Kidney glomerular epithelial cell (primary cell): Measurements from ENCODE around the gene ZSCAN10.

ENCODE experiments used
- DNase-seq: peaks from one replicate; lab custom pipeline; 2025; lab: John Stamatoyannopoulos, UW

Gene ZSCAN10

DNA sequence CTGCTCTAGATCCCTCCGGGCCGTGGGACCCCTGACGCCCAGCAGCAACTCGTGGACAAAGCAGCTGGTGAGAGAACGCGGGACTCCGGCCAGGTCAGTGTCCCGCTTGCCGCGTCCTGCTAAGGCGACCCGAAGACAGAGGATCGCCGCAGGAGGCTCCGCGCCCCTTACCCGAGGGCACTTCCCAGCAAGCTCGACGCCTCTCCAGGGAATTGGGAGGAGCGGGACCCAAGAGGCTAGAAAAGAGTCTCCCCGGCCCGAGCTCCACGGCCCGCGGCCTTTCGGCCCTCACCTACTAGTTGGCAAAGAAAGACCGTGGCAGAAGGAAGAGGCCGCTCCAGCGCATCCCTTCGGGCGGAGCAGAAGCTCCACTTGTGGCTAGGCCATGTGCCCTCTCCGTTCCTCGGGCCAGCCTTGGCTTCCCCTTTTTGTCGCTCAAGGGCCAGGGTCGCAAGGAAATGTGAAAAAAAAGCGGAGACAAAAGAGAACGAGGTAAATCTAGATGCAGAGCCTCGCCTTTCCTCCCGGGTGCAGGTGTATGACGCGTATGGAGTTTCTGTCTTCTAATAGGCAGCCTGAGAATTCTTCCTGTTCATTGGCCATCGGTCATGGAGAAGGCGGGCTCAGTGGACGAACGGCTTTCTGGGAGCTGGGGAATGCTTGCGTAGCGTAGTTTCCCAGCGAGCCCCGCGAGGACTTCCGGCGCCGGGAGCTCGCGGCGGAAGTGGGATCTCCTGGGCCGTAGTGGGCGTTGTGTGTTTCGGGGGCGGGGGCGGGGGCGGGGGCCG lies 35.4 kb upstream of the ZSCAN10 start, which contains the start of gene ZNF213:
TSS of gene ZNF213 (plus strand) at position 692 of the 788 bp plus-strand sequence. CDS start 2,252 bp downstream, outside the sequence.
- peak; percentile 98 for DNase-seq

DNA sequence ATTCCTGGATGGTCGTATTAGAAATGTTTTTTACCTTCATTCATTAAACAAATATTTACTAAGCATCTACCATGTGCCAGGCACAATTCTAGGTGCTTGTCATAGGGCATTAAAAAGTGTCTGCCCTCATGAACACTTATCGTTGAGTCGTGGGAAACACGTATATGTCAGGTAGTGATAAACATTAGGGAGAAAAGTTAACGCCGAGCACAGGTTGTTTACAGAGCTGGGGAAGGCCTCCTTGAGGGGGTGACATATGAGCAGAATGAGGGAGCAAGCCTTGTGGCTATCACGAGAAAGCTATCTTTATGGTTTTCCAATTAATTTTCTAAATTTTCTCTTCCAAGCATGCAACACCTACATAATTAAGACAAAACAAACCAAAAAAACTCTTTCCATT lies 34.8 kb upstream of the ZSCAN10 start:
- no peak for DNase-seq

DNA sequence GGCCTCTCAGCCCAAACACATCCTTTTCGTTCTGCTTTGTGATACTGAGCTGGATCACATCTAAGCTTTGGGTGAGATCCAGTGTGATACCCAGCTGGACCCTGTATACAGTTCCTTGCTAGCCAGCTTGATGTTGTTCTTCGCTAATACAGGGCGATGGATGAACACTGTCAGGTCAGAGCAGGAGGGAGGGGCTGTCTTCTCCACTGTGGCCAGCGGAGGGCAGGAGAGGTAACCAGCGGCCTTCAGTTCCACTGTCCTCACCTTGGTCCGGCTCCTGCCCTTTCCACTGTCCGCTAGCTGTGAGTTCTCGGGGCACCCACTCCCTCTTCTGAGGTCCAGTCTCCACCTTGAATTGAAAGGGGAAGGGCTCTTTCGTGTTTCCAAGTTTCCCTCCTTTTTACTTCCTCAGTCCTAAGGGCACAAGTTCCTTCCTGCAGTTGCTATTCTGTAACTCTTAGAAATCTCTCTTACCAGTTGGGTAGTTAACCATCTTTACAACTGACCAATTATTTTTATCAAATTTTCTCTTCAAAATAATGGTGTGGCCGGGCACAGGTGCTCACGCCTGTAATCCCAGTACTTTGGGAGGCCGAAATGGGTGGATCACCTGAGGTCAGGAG lies 32.8 kb upstream of the ZSCAN10 start:
- peak; percentile 16 for DNase-seq

DNA sequence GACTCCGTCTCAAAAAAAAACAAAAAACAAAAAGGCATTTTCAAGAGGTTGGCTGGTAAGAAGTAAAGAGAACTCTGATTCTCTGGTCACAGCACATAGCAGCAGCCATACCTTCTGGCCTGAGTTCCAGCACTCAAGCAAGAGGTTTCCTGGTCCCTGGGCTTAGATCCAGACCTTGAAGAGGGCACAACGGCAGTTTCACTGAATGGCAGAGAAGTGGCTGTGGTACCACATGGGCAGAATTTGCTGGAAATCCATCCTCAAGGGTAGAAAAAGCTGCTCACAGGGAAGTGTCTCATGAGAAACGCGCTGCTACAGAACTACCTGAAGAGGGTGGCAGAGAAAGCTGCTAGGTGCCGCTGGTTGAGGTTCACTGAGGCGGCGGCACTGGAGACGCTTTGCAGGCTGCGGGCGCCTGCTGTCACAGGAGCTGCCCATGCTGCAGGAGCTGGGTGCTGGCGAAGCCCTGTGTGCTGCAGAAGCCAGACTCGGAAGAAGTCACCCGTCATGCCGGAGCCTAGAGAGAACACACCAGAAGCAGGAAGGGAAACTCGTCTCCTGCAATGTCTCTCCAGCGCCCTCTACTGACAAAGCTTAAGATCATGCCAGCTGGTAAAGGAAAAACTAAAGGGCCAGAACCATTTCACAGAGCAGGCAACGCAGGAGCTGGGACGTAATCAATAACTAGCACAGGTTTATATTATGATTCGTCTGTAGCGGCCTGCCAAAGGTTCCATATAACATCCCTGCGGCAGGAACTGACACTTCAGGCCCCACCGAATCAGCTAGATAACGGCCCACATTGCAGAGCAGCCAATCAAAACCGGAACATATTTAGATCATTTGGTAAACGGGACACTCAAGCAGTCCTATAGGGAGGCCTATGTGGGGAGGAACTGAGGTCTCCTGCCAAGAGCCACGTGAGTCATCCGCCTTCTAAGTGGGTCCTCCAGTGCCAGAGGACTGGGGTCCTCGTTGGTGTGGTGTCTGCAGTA lies 30.3 kb upstream of the ZSCAN10 start:
- peak; percentile 79 for DNase-seq

DNA sequence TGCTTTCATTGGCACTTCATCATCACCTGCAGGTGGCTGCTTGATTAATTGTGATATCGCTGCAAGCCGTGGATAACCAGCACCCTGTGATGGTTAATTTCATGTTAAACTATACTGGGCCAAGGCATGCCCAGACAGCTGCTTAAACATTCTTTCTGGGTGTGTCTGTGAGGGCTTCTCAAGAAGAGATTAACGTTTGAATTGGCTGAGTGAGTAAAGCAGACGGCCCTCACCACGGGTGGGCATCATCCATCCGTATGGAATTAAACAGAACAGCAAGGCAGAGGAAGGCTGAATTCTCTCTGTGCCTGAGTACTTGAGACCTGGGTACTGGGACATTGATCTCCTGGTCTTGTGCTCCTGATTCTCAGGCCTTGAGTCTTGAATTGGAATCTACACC lies 28.7 kb upstream of the ZSCAN10 start:
- DNase-seq: no peak

DNA sequence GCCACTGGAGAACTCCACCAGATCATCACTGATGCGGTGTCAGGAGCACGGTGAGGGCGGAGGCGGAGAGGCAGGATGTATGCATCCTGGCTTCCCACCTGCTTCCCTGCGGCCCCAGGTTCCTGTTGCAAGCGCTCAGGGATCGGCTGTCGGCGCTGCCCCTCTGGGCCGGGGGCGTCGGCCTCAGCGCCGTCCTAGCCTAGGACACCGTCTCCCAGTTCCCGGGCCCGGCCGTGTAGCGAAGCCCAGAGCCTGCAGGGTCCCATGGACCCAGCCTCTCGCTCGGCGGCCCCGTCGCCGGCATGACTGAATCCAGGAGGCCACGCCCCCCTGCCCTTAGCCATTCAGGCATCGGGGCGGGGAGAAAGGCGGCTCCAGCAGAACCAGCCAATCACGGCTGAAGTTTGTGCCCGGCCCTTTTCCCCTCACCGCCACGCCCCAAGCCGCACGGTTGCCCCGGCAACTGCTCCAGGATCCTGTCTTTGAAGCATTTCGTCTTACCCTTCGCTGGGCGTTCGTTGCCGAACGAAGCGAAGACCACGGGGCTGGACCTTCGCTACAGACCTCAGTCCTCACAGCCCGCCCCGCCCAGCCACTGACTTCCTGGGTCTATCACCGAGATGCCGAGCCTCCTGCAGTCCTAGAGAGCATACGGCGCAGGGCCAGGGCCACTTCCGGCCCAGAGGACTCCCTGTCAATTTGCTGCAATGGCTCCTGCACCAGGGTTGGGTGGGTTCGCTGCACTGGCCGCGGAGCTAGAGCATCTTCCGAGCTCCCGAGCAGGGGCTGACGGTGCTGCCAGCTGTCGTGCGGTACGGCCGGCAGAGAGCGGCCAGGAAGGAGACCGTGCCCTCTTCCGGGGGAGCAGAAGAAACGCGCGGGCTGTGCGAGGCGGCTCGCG lies 25.1 kb upstream of the ZSCAN10 start:
- DNase-seq: peak; percentile 95

DNA sequence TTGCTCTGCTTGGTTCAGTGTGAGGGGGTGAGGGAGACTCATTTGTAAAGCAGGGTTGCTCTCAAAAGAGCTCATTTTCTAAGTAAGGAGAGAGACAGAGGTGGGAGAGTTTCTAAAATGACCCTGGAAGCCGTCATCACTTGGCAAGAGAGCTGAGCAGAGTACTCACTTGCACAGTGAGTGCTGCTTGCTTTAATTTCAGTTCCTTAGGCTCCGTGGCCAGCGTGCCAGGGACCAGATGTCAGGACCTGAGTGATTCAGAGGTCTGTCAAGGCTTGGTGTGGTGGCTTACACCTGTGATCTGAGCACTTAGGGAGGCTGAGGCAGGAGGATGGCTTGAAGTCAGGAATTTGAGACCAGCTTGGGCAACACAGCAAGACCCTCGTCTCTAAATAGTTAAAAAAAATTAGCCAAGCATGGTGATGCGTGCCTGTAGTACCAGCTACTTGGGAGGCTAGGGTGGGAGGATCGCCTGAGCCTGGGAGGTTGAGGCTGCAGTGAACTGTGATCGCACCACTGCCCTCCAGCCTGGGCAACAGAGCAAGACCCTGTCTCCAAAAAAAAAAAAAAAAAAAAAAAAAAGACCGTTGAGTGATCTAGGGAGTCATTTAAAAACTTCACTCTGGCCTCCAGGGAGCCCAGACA lies 24.0 kb upstream of the ZSCAN10 start:
- no peak for DNase-seq

DNA sequence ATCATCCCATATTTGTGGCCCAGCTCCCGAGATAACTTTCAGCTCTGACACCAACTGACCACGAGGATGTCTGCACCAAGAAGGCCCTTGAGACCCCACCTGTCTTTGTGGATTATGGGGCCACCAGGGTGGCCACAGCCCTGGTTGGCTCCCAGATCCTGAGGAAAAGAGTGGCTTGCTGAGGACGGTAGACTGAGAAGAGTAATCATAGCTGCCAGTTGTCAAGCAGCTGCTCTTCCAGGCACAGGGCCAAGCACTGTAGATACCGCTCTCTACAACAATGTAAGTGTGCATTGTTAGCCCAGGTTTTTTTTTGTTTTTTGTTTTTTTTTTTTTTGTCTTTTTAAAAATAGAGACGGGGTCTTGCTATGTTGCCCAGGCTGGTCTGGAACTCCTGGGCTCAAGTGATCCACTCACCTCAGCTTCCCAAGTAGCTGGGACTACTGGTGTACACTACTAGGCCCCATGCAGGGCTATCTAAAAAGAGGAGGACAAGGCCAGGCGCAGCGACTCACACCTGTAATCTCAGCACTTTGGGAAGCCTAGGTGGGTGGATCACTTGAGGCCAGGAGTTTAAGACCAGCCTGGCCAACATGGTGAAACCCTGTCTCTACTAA lies 22.9 kb upstream of the ZSCAN10 start:
- DNase-seq: no peak

DNA sequence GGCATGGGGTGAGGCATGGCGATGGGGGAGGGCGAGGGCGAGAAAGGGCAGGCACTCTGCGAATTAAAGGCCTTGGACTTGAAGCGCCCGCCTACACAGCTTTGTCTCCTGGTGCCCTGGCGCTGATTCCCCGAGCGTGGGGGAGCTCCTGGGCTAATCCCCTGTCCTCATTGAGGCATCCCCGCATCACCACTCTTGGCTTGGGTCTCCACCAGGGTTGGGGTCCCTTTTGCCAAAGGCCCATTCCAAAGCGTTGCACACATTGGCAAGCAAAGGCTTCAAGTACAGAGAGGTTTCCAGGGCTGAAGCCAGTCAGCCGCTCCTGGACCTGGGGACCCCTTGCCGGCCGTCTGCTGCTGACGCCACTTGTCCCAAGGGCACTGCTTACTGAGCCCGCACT lies 21.3 kb upstream of the ZSCAN10 start:
- DNase-seq: no peak

DNA sequence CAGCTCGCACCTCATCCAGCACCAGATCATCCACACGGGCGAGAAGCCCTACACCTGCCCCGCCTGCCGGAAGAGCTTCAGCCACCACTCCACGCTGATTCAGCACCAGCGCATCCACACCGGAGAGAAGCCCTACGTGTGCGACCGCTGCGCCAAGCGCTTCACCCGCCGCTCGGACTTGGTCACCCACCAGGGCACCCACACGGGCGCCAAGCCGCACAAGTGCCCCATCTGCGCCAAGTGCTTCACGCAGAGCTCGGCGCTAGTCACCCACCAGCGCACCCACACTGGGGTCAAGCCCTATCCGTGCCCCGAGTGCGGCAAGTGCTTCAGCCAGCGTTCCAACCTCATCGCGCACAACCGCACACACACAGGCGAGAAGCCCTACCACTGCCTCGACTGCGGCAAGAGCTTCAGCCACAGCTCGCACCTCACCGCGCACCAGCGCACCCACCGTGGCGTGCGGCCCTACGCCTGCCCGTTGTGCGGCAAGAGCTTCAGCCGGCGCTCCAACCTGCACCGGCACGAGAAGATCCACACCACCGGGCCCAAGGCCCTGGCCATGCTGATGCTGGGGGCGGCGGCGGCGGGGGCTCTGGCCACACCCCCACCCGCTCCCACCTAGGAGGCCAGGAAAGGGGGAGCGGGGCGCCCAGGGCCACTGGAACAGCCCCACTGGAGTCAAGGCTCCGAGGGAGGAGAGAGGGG lies 20.8 kb upstream of the ZSCAN10 start:
- no peak for DNase-seq

DNA sequence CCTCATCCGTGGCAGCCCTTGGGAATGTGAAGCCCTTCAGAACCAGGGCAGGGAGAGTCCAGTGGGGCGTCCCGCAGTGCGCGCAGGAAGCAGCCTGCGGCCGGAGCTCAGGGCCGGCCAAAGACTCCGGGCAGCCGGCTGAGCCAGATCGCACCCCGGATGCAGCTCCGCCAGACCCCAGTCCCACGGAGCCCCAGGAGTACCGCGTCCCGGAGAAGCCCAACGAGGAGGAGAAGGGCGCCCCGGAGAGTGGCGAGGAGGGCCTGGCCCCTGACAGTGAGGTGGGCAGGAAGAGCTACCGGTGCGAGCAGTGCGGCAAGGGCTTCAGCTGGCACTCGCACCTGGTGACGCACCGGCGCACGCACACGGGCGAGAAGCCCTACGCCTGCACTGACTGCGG lies 20.2 kb upstream of the ZSCAN10 start:
- no peak for DNase-seq

DNA sequence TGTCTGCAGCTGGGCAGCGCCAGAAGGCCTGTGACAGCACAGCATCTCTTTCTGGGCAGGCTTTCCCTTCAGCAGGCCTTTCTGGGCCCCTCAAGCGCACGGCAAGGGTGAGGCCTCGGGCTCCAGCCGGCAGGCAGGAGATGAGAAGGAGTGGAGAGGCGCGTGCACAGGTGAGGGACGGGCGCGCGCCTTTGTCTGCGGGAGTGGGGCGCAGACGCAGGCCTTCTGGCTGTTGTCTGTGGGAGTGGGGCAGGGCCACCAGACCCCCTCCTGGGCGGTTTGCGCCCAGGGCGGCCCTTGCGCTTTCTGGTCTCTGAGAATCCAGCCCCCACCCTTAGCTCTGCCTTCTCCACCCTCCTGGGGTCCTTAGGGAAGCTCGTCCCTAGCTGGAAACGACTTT lies 19.8 kb upstream of the ZSCAN10 start:
- no peak for DNase-seq

DNA sequence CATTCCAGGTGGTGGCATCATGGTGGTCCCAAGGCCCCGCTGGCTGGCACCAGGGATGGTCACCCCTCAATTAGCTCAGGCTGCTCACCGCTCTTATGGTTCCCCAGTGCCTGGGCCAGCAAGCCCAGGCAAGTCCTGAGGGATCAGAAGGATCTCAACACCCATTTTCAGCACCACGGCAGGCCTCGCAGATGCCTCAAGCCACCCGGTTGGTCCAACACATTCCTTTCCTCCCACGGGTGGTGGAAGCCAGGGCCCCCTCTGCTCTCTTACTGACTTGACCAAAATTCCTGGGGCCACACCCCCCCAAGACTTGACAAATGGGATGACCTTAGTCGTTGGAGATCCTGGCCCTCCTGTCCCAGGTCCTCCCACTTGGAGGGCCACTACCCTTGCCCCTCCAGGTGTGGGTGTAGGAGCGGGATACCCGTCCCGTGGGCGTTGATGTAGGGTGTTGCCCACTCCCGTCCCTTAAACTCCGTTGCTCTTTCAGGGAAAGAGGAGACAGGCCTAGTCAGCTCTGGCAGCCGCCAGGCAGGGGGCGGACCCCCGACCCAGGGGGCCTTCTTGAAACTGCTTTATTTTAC lies 19.2 kb upstream of the ZSCAN10 start:
- no peak for DNase-seq

DNA sequence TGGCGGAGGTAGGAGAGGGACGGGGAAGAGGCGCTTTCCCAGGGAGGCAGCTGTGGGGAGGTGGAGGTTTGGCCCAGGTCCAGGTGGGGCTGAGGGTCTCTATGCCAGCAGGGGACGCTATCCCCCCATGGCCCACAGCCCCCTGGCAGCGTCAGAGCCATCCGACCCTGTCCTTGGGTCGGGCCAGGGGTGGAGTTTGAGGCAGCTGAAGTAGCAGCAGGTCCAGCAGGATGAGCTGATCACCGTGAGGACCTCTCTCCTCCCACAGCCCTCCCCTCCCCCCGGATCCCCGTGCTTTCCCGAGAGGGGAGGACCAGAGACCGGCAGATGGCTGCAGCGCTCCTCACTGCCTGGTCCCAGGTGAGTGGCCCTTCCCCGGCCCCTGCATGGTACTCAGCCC lies 16.5 kb upstream of the ZSCAN10 start:
- no peak for DNase-seq

DNA sequence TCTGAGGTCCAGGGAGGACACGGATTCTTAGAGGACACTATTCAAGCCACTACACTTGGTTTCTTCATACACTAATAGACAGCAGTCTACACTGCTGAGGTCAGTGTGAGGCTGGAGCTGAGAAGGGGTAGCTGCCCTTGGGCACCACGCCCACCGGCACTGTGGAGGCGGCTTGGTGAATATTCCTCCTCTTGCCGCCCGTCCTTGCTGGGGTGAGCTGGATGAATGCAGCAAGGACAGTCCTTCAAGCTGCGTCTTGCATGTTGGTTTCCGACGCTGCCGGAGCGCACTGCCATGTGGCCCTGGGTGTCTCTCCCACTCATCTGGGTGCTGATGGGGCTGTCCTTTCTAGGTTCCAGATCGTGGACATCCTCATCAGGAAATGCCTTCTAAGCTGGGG lies 15.9 kb upstream of the ZSCAN10 start:
- DNase-seq: no peak

DNA sequence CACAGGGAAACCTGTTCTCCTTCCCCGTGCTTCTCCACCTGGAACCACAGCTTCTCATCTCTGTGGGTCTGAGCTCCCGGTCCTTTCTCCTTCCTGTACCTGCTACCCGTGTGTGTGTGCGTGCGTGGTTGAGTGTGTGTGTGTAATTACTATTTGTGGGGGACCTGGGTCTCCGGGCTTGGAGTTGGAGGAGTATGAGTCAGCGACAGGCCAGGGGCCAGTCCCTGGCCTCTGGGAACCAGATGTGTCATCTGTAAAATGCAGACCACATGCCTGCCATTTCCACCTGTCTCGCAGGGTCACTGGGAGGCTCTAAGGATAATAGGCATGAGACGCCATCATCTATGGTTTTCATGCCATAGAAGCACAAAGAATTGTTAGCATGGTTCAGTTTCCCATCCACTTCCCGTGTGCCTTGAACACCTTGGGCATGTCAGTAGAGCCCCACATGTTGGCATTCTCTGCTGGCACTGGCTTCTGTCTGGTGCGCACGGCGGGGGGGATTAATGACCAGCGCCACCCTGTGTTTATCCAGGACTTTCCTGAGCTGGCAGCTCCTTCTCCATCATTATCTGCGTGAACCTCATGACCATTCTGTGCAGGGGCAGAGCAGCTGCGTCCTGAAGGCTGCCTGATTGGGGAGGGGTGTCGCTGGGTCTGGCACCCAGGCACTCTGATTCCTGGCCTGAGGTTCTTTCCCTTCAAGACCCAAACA lies 14.8 kb upstream of the ZSCAN10 start:
- no peak for DNase-seq

DNA sequence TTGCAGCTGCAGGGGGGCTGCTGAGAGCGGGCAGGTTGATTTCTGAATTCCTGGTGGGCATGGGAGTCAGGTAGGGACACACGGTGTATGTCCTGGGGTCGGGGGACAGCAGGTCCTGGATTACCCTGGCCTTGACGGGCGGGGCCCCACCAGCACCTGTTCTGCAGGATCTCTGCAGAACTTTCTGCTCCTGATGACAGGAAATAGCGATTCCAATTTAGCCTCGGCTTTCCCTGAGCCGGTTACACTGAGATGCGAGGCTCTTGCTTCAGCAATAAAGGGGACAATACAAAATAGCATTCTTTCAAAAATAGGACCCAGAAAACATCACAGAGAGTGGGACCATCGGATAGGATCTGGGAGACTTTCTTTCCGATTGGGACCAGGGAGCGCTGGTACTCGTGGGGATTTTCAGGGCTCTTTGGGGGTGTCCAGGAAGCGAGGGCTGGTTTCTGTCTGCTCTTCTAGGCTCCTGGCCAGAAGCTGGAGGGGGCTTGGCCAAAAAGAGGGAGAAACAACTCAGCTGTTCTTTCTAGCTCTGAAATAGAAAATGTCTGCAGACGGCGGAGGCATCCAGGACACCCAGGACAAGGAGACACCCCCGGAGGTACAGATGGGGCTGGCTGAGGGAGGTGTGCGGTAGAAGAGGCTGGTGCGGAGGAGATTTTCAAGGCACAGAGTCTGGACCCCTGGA lies 13.9 kb upstream of the ZSCAN10 start:
- DNase-seq: no peak
